HEK293 (cell line): ENCODE measurements around the gene TARBP1.

Source experiments
- CTCF ChIA-PET: fragments of 350-600 bp; formaldehyde crosslinking; extraction: SDS; loops from one replicate; lab custom pipeline; 2021; ENCODE audit warnings: antibody characterized with exemption; lab: Yijun Ruan, JAX
- POLR2A ChIA-PET: fragments of 300-600 bp; formaldehyde crosslinking; extraction: SDS; loops from one replicate; lab custom pipeline; 2020; ENCODE audit warnings: antibody characterized with exemption, inconsistent platforms; lab: Yijun Ruan, JAX
- H3K27ac ChIP-seq: fragments of 200-500 bp; sonication (Bioruptor generic); 2 replicates; pipeline ENCODE4 v1.5.1; 2014; ENCODE audit warnings: low read depth, low read length, control low read depth, inconsistent platforms; ENCODE audit errors: extremely low read depth
- H3K36me3 ChIP-seq, 2 experiments: fragments of 200-500 bp in 1 of 2; sonication (Bioruptor generic) in 1 of 2; 1 replicate in 1 of 2; 2 replicates in 1 of 2; pipeline ENCODE4 v1.5.1; 2014 to 2017; ENCODE audit warnings: inconsistent platforms in 2 of 2, low read length in 2 of 2; ENCODE audit not compliant: control insufficient read depth in 2 of 2, insufficient read depth in 1 of 2
- H3K4me1 ChIP-seq: fragments of 200-500 bp; sonication (Bioruptor generic); 2 replicates; pipeline ENCODE4 v1.5.1; 2014; ENCODE audit warnings: mild to moderate bottlenecking, low read length, inconsistent platforms; ENCODE audit not compliant: control insufficient read depth, insufficient read depth
- H3K4me3 ChIP-seq: 2 replicates; pipeline ENCODE4 v1.5.1; 2011; ENCODE audit warnings: low read depth, mild to moderate bottlenecking, control low read depth, low read length, moderate library complexity
- H3K9me3 ChIP-seq: fragments of 200-500 bp; sonication (Bioruptor generic); 2 replicates; pipeline ENCODE4 v1.5.1; 2014; ENCODE audit warnings: low read depth, low read length, inconsistent platforms; ENCODE audit not compliant: control insufficient read depth, insufficient read depth
- ELK4 ChIP-seq: IDR thresholded peaks from 2 replicates; pipeline ENCODE4 v1.6.1; 2011; ENCODE audit warnings: mild to moderate bottlenecking, low read depth, low read length, borderline replicate concordance
- GLI4 ChIP-seq: fragments of 450-650 bp; formaldehyde crosslinking; IDR thresholded peaks from 2 replicates; pipeline ENCODE4 v1.5.1; 2016; ENCODE audit warnings: missing biosample characterization, missing genetic modification characterization
- GLIS1 ChIP-seq: fragments of 450-650 bp; formaldehyde crosslinking; IDR thresholded peaks from 2 replicates; pipeline ENCODE4 v1.5.1; 2016; ENCODE audit warnings: missing biosample characterization, missing genetic modification characterization
- GLIS2 ChIP-seq: fragments of 450-650 bp; formaldehyde crosslinking; IDR thresholded peaks from 2 replicates; pipeline ENCODE4 v1.5.1; 2016; ENCODE audit warnings: missing biosample characterization, missing genetic modification characterization
- INSM2 ChIP-seq: fragments of 450-650 bp; formaldehyde crosslinking; IDR thresholded peaks from 2 replicates; pipeline ENCODE4 v1.5.1; 2016; ENCODE audit warnings: missing biosample characterization, missing genetic modification characterization
- PRDM6 ChIP-seq: fragments of 450-650 bp; formaldehyde crosslinking; IDR thresholded peaks from 2 replicates; pipeline ENCODE4 v1.5.1; 2017; ENCODE audit warnings: missing biosample characterization, missing genetic modification characterization
- REPIN1 ChIP-seq: fragments of 450-650 bp; formaldehyde crosslinking; IDR thresholded peaks from 2 replicates; pipeline ENCODE4 v1.5.1; 2017; ENCODE audit warnings: missing biosample characterization, missing genetic modification characterization, low read depth
- SETDB1 ChIP-seq: IDR thresholded peaks from one replicate; pipeline ENCODE4 v1.6.1; 2017; ENCODE audit warnings: mild to moderate bottlenecking, low read length, moderate library complexity, mixed read lengths; ENCODE audit not compliant: insufficient read length
- SP3 ChIP-seq: fragments of 450-650 bp; formaldehyde crosslinking; IDR thresholded peaks from 2 replicates; pipeline ENCODE4 v1.5.1; 2016; ENCODE audit warnings: missing biosample characterization, missing genetic modification characterization
- SP7 ChIP-seq: fragments of 450-650 bp; formaldehyde crosslinking; IDR thresholded peaks from 2 replicates; pipeline ENCODE4 v1.5.1; 2016; ENCODE audit warnings: missing biosample characterization, missing genetic modification characterization
- ZBTB17 ChIP-seq: fragments of 450-650 bp; formaldehyde crosslinking; IDR thresholded peaks from 2 replicates; pipeline ENCODE4 v1.5.1; 2016; ENCODE audit warnings: missing biosample characterization, missing genetic modification characterization
- ZBTB6 ChIP-seq: fragments of 450-650 bp; formaldehyde crosslinking; IDR thresholded peaks from 2 replicates; pipeline ENCODE4 v1.5.1; 2017; ENCODE audit warnings: missing biosample characterization, missing genetic modification characterization
- ZBTB7A ChIP-seq: fragments of 450-650 bp; formaldehyde crosslinking; IDR thresholded peaks from 2 replicates; pipeline ENCODE4 v1.5.1; 2016; ENCODE audit warnings: low read depth, missing biosample characterization, missing genetic modification characterization
- ZBTB8A ChIP-seq: fragments of 450-650 bp; formaldehyde crosslinking; IDR thresholded peaks from 2 replicates; pipeline ENCODE4 v1.5.1; 2016; ENCODE audit warnings: missing biosample characterization, missing genetic modification characterization
- ZFP37 ChIP-seq: fragments of 450-650 bp; formaldehyde crosslinking; IDR thresholded peaks from 2 replicates; pipeline ENCODE4 v1.5.1; 2016; ENCODE audit warnings: missing biosample characterization, missing genetic modification characterization
- ZNF112 ChIP-seq: fragments of 450-650 bp; formaldehyde crosslinking; IDR thresholded peaks from 2 replicates; pipeline ENCODE4 v1.5.0; 2017; ENCODE audit warnings: missing biosample characterization, missing genetic modification characterization
- ZNF148 ChIP-seq: fragments of 450-650 bp; formaldehyde crosslinking; IDR thresholded peaks from 2 replicates; pipeline ENCODE4 v1.5.0; 2017; ENCODE audit warnings: missing biosample characterization, missing genetic modification characterization, borderline replicate concordance
- ZNF302 ChIP-seq: fragments of 450-650 bp; formaldehyde crosslinking; IDR thresholded peaks from 2 replicates; pipeline ENCODE4 v1.5.1; 2016; ENCODE audit warnings: missing biosample characterization, missing genetic modification characterization, low read depth
- ZNF366 ChIP-seq: fragments of 450-650 bp; formaldehyde crosslinking; conservative IDR thresholded peaks from 2 replicates; pipeline ENCODE4 v1.5.1; 2016; ENCODE audit warnings: missing biosample characterization, missing genetic modification characterization
- ZNF394 ChIP-seq: fragments of 450-650 bp; formaldehyde crosslinking; IDR thresholded peaks from 2 replicates; pipeline ENCODE4 v1.5.1; 2016; ENCODE audit warnings: missing biosample characterization, missing genetic modification characterization, mild to moderate bottlenecking, moderate library complexity, borderline replicate concordance
- ZNF426 ChIP-seq: fragments of 450-650 bp; formaldehyde crosslinking; IDR thresholded peaks from 2 replicates; pipeline ENCODE4 v1.5.1; 2017; ENCODE audit warnings: missing biosample characterization, missing genetic modification characterization, mild to moderate bottlenecking, inconsistent platforms, moderate library complexity
- ZNF548 ChIP-seq: fragments of 450-650 bp; formaldehyde crosslinking; IDR thresholded peaks from 2 replicates; pipeline ENCODE4 v1.5.1; 2016; ENCODE audit warnings: missing biosample characterization, missing genetic modification characterization
- ZNF560 ChIP-seq: fragments of 450-650 bp; formaldehyde crosslinking; IDR thresholded peaks from 2 replicates; pipeline ENCODE4 v1.5.1; 2017; ENCODE audit warnings: missing biosample characterization, missing genetic modification characterization, borderline replicate concordance
- ZNF610 ChIP-seq: fragments of 450-650 bp; formaldehyde crosslinking; IDR thresholded peaks from 2 replicates; pipeline ENCODE4 v1.5.1; 2016; ENCODE audit warnings: missing biosample characterization, missing genetic modification characterization, borderline replicate concordance
- ZNF776 ChIP-seq: fragments of 450-650 bp; formaldehyde crosslinking; IDR thresholded peaks from 2 replicates; pipeline ENCODE4 v1.5.0; 2017; ENCODE audit warnings: missing biosample characterization, missing genetic modification characterization, borderline replicate concordance
- ZNF830 ChIP-seq: fragments of 450-650 bp; IDR thresholded peaks from 2 replicates; pipeline ENCODE4 v1.5.0; 2018; ENCODE audit warnings: missing biosample characterization, missing genetic modification characterization, low read depth, mild to moderate bottlenecking, moderate library complexity
- ZSCAN23 ChIP-seq: fragments of 450-650 bp; formaldehyde crosslinking; IDR thresholded peaks from 2 replicates; pipeline ENCODE4 v1.5.1; 2016; ENCODE audit warnings: missing biosample characterization, missing genetic modification characterization
- ZXDB ChIP-seq: fragments of 450-650 bp; formaldehyde crosslinking; IDR thresholded peaks from 2 replicates; pipeline ENCODE4 v1.5.1; 2016; ENCODE audit warnings: missing biosample characterization, missing genetic modification characterization

TARBP1 gene

GRCh38 chr1:234478152-234478480, 863 bp downstream of the TARBP1 start (continued):
- TF ChIP-seq ZNF148 (no peak), GLIS1 (tag by site-specific recombination) (0 out of 2 replicates have a peak, but pooled peaks have one; percentile 20), ZBTB8A (tag by site-specific recombination) (peak; percentile 77), SP3 (0 out of 2 replicates have a peak, but pooled peaks have one; percentile 24), SETDB1 (no peak), GLIS2 (tag by site-specific recombination) (peak; percentile 56; the same call in 1 of the 2 replicates), INSM2 (tag by site-specific recombination) (peak; percentile 35; the same call in 1 of the 2 replicates), ZNF610 (tag by site-specific recombination) (no peak), ZNF366 (tag by site-specific recombination) (no peak), ZNF394 (tag by site-specific recombination) (no peak), SP7 (tag by site-specific recombination) (0 out of 2 replicates have a peak, but pooled peaks have one; percentile 17), ZNF548 (tag by site-specific recombination) (no peak), ZNF560 (tag by site-specific recombination) (no peak)
- TF ChIP-seq, all 188 proteins: peak for 18

GRCh38 chr1:234477386-234478151, 1.4 kb downstream of the TARBP1 start:
- Histone ChIP-seq H3K9me3 (no peaks in the 10 kb centered on the region), H3K36me3 (no peaks in the 10 kb centered on the region), H3K4me1 (peaks cover 26% of the 10 kb centered on the region), H3K27ac (peak overlapping the region; percentile 88), H3K4me3 (peak overlapping the region; percentile 81)
- ChIA-PET POLR2A (interaction anchor here (1.0 to 2.9 kb wide), 4 partner anchors 12 to 363 kb away, joined by 3 to 13 read pairs (median 4); partner anchors contain the start of gene COA6), CTCF (interaction anchor here (0.7 to 1.9 kb wide), 4 partner anchors 22 to 606 kb away, joined by 3 to 4 read pairs (median 3); no protein-coding TSS in a partner anchor)
- TF ChIP-seq ZNF112 (tag by site-specific recombination) (no peak), ZXDB (tag by site-specific recombination) (peak; percentile 74; the same call in 1 of the 2 replicates), ZSCAN23 (tag by site-specific recombination) (no peak), PRDM6 (tag by site-specific recombination) (0 out of 2 replicates have a peak, but pooled peaks have one; percentile 15), ZNF560 (tag by site-specific recombination) (no peak), ZNF426 (tag by site-specific recombination) (no peak), GLI4 (tag by site-specific recombination) (no peak), ZBTB17 (tag by site-specific recombination) (peak; percentile 19; the same call in 1 of the 2 replicates), ZBTB6 (no peak), ELK4 (no peak), ZNF302 (tag by site-specific recombination) (no peak), ZBTB7A (tag by site-specific recombination) (no peak), ZNF394 (tag by site-specific recombination) (no peak), ZNF548 (tag by site-specific recombination) (no peak), ZFP37 (tag by site-specific recombination) (peak; percentile 49; the same call in 1 of the 2 replicates), ZNF776 (tag by site-specific recombination) (no peak), ZNF830 (tag by site-specific recombination) (no peak), REPIN1 (no peak)
